Measurements from ENCODE around the gene WRAP53.

DNA sequence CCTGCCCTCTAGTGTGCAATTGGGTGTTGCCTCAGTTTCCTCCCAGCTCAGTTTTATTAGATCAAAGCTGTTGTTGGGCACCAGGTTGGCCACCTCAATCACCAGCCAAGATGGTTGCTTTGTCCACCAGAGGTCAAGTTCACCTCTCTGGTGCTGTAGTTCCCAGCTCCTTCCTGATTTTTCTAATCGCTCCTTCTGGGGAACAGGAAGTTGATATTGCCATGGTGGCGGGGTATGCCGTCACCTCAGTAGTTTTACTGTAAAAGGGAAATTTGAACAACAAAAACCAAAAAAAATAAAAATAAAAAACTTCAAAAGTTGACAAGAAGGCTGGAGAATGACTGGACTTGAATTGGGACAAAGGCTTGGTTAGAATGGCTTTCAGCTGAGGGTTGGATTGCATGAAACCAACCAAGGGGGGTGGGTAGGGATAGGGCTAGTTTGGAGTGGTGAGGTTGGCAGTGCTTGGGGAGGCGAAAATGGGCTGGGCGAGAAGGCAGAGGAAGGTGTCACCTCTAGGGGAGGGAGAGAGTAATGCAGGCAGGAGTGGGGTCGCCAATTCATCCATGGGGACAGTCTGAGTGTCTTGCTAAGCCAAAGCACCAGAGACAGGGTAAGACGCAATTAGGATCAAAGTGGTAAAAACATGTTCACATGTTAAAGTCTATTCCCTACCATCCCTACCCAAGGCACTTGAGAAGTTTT lies 22.9 kb downstream of the WRAP53 start:
- TF ChIP-seq, protein P1, sequence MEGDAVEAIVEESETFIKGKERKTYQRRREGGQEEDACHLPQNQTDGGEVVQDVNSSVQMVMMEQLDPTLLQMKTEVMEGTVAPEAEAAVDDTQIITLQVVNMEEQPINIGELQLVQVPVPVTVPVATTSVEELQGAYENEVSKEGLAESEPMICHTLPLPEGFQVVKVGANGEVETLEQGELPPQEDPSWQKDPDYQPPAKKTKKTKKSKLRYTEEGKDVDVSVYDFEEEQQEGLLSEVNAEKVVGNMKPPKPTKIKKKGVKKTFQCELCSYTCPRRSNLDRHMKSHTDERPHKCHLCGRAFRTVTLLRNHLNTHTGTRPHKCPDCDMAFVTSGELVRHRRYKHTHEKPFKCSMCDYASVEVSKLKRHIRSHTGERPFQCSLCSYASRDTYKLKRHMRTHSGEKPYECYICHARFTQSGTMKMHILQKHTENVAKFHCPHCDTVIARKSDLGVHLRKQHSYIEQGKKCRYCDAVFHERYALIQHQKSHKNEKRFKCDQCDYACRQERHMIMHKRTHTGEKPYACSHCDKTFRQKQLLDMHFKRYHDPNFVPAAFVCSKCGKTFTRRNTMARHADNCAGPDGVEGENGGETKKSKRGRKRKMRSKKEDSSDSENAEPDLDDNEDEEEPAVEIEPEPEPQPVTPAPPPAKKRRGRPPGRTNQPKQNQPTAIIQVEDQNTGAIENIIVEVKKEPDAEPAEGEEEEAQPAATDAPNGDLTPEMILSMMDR (IDR thresholded peaks at IDR 0.05): no peak
- TF ChIP-seq EZH2 (IDR thresholded peaks at IDR 0.05; ENCODE audit: borderline replicate concordance, insufficient read depth, low read depth, low read length, poor library complexity, severe bottlenecking): no peak
